Ishikawa (cell line): ENCODE data around the gene IL6R.

Experiments used
- CEBPB ChIP-seq: IDR thresholded peaks from 2 replicates; pipeline ENCODE4 v1.6.1; 2012
- CREB1 ChIP-seq: IDR thresholded peaks from 2 replicates; pipeline ENCODE4 v1.6.1; 2012; ENCODE audit warnings: low read depth
- EGR1 ChIP-seq: IDR thresholded peaks from 2 replicates; pipeline ENCODE4 v1.6.1; 2012
- EP300 ChIP-seq: IDR thresholded peaks from 2 replicates; pipeline ENCODE4 v1.6.1; 2012; ENCODE audit warnings: borderline replicate concordance
- FOXM1 ChIP-seq: IDR thresholded peaks from 2 replicates; pipeline ENCODE4 v1.6.1; 2012; ENCODE audit warnings: low read depth, borderline replicate concordance
- NFIC ChIP-seq: IDR thresholded peaks from 2 replicates; pipeline ENCODE4 v1.6.1; 2012
- RAD21 ChIP-seq: IDR thresholded peaks from 2 replicates; pipeline ENCODE4 v1.6.1; 2012; ENCODE audit warnings: low read depth
- TAF1 ChIP-seq: IDR thresholded peaks from 2 replicates; pipeline ENCODE4 v1.6.1; 2012; ENCODE audit warnings: low read depth, mild to moderate bottlenecking
- TCF12 ChIP-seq: IDR thresholded peaks from 2 replicates; pipeline ENCODE4 v1.6.1; 2012; ENCODE audit warnings: low read depth
- TEAD4 ChIP-seq: IDR thresholded peaks from 2 replicates; pipeline ENCODE4 v1.6.1; 2012
- YY1 ChIP-seq: IDR thresholded peaks from 2 replicates; pipeline ENCODE4 v1.6.1; 2012; ENCODE audit warnings: low read depth
- ZBTB7A ChIP-seq: IDR thresholded peaks from 2 replicates; pipeline ENCODE4 v1.6.1; 2012; ENCODE audit warnings: low read depth
- TF ChIP-seq, protein P1 (sequence below): IDR thresholded peaks from 2 replicates; pipeline ENCODE4 v1.6.1; 2012
- TF ChIP-seq, protein P2 (sequence below): IDR thresholded peaks from 2 replicates; pipeline ENCODE4 v1.6.1; 2012; ENCODE audit warnings: low read depth, mild to moderate bottlenecking
- TF ChIP-seq, protein P3 (sequence below): IDR thresholded peaks from 2 replicates; pipeline ENCODE4 v1.6.1; 2012

The IL6R gene

DNA sequence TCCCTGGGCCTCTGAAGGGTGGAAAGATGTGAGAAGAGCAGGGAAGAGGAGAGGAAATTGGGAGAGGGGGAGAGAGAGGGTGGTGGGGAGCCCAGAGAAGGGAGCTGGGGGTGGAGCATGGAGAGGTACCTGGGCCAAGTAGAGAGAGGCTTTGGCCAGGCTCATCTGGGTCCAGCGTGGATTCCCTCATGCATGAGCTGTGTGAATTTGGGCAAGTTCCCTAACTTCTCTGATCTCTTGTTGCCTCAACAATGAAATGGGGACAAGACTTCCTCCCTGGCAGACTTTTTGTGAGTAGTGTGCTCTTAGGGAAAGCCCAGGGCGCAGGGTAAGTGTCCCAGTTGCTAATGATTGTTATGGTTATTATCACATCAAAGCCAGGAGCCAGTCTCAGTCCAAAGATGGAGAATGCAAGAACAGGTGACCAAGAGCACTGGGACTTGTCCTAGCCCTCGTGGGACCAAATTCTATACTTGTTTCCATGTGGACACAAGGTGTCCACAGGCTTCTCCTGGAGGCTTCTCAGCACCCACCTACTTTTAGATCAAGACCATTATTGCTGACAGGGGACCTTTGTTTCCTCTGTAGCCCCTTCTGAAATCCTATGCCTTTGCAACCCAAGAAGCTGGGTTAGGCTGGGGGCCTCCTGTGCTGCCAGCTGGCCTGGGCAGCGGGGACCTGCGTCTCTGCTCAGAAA is 13.9 kb downstream of the IL6R start:
- TF ChIP-seq CREB1, result no peak
- TF ChIP-seq, protein P1, sequence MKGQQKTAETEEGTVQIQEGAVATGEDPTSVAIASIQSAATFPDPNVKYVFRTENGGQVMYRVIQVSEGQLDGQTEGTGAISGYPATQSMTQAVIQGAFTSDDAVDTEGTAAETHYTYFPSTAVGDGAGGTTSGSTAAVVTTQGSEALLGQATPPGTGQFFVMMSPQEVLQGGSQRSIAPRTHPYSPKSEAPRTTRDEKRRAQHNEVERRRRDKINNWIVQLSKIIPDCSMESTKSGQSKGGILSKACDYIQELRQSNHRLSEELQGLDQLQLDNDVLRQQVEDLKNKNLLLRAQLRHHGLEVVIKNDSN, result no peak
- TF ChIP-seq, protein P2, sequence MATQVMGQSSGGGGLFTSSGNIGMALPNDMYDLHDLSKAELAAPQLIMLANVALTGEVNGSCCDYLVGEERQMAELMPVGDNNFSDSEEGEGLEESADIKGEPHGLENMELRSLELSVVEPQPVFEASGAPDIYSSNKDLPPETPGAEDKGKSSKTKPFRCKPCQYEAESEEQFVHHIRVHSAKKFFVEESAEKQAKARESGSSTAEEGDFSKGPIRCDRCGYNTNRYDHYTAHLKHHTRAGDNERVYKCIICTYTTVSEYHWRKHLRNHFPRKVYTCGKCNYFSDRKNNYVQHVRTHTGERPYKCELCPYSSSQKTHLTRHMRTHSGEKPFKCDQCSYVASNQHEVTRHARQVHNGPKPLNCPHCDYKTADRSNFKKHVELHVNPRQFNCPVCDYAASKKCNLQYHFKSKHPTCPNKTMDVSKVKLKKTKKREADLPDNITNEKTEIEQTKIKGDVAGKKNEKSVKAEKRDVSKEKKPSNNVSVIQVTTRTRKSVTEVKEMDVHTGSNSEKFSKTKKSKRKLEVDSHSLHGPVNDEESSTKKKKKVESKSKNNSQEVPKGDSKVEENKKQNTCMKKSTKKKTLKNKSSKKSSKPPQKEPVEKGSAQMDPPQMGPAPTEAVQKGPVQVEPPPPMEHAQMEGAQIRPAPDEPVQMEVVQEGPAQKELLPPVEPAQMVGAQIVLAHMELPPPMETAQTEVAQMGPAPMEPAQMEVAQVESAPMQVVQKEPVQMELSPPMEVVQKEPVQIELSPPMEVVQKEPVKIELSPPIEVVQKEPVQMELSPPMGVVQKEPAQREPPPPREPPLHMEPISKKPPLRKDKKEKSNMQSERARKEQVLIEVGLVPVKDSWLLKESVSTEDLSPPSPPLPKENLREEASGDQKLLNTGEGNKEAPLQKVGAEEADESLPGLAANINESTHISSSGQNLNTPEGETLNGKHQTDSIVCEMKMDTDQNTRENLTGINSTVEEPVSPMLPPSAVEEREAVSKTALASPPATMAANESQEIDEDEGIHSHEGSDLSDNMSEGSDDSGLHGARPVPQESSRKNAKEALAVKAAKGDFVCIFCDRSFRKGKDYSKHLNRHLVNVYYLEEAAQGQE, result no peak
- TF ChIP-seq TAF1, result no peak
- TF ChIP-seq, protein P3, sequence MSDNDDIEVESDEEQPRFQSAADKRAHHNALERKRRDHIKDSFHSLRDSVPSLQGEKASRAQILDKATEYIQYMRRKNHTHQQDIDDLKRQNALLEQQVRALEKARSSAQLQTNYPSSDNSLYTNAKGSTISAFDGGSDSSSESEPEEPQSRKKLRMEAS, result no peak
- no peak for TF ChIP-seq TEAD4
- no peak for TF ChIP-seq YY1
- TF ChIP-seq TCF12, result no peak
- TF ChIP-seq EP300, result no peak
- no peak for TF ChIP-seq ZBTB7A
- no peak for TF ChIP-seq EGR1
- TF ChIP-seq NFIC, result no peak
- TF ChIP-seq FOXM1, result no peak
- no peak for TF ChIP-seq RAD21
- TF ChIP-seq CEBPB, result no peak

DNA sequence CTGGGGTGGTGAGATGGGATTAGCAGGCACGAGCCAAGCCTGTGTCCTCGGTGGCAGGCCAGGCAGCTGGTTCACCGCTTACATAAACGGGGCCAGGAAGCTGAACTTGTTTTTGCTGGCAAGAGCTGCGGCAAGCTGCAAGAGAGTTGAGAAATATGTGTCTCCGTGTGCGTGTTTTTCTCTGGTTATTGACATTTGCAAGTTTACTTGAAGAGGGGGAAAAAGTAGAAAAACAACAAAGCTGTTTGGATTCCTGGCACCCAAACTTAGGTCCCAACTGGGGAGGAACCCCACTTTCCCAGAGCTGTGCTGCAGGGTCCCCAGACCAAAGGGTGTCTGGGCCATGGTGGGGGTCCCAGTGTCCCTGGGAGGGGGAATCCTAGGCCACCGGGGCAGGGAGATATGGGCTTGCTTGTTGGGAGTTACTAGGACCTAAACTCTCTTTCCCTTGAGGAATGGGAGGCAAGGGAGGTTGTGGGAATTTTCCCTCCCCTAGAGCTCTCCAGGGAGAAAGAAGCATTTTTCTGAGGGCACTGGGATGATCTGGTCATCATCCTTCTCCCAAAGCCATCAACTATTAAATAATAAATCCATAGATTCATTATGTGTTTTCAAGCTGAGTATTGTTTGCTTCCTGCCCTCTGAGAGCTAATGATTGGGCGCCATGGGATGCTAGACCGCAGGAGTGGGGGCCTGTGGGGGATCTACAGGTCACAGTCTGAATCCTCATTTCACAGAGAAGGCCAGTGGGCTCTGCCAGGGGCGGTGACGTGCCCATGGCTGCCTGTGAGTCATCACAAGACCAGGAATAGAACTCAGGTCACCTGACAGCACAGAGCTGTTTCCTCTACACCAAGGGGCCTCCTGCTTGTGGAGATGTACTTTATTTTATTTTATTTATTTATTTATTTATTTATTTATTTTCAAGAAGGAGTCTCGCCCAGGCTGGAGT is 14.8 kb downstream of the IL6R start:
- TF ChIP-seq, protein P1, result peak; percentile 47; the same call in 1 of the 2 replicates
- TF ChIP-seq TAF1, result no peak

DNA sequence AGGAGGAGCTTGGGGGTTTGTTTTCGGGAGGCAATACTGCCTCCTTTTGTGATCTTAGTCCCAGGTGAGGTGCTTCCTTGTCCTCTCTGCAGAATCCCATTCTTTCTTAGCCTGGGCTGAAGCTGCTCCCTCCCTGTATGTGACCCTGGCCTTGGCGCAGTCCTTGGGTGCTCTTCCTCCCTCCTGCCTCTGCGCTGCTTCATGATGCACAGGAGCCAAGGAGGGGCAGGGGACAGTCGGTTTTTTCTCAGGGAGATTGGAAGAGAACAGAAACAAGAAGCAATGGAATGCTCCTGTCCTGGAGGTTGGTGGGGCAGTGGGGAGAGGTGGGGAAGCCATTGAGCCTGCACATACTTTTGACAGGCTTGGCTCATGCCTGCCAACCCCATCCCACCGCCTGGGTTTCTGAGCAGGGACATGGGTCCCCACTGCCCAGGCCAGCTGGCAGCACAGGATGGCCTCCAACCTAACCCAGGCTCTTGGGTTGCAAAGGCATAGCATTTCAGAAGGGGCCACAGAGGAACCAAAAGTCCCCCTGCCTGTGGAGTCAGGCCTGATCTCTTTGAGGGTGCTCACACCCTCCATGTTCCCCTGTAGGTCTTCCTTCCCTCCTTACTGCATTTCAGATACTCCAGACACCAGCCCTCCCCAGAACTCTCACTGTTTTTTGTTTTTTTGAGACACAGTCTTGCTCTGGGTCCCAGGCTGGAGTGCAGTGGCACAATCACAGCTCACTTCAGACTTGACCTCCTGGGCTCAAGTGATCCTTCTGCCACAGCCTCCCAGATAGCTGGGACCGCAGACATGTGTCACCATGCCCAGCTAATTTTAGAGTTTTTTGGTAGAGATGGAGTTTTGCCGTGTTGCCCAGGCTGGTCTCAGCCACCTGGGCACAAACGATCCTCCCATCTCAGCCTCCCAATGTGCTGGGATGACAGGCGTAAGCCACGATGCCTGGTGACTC is 16.1 kb downstream of the IL6R start:
- no peak for TF ChIP-seq EGR1

DNA sequence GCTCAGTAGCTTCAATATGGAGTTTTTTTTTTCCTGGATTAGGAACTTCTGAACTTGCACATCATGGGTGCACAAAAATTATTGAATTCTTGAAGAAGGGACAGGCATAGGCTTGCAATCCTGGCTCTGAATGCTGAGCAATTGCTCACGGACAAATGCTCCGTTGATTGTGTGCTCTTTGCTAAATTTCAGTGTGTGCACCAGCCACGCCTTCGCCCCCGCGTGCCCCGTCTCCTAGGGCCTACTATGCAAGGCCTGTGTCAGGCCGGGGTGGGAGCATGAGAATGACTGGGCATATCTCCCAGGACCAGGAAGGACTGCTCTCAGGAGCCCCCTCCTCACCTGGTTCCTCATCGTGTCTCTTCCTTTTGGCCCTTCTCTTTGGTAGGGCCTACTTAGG is 17.4 kb downstream of the IL6R start:
- TF ChIP-seq, protein P3, result no peak
- TF ChIP-seq, protein P2, result no peak
- TF ChIP-seq YY1, result no peak
- TF ChIP-seq CREB1, result no peak
- TF ChIP-seq EGR1, result no peak
- no peak for TF ChIP-seq NFIC
- no peak for TF ChIP-seq ZBTB7A
- TF ChIP-seq FOXM1, result no peak
- TF ChIP-seq EP300, result no peak
- no peak for TF ChIP-seq TAF1
- no peak for TF ChIP-seq CEBPB
- TF ChIP-seq, protein P1, result no peak
